Activated naive CD8-positive, alpha-beta T cell (primary cell): ENCODE data around the gene CORO7.

Experiments used
- H3K27ac Mint-ChIP-seq: one replicate; pipeline ENCODE4 v1.8.0; 2021; ENCODE audit warnings: mixed read lengths
- H3K27me3 Mint-ChIP-seq: one replicate; pipeline ENCODE4 v1.8.0; 2021; ENCODE audit warnings: mixed read lengths
- H3K36me3 Mint-ChIP-seq: one replicate; pipeline ENCODE4 v1.8.0; 2021; ENCODE audit warnings: mixed read lengths
- H3K4me1 Mint-ChIP-seq: one replicate; pipeline ENCODE4 v1.8.0; 2021; ENCODE audit warnings: low read depth, mixed read lengths
- H3K4me3 Mint-ChIP-seq: one replicate; pipeline ENCODE4 v1.8.0; 2021; ENCODE audit warnings: mild to moderate bottlenecking, mixed read lengths
- H3K9me3 Mint-ChIP-seq: one replicate; pipeline ENCODE4 v1.8.0; 2021; ENCODE audit warnings: low read depth, mixed read lengths

Gene CORO7

GRCh38 chr16:4366016-4366415, 50.4 kb downstream of the CORO7 start:
- Mint-ChIP-seq H3K36me3 (no peaks in the 10 kb centered on the region), H3K9me3 (no peaks in the 10 kb centered on the region), H3K27ac (no peak overlapping the region), H3K4me1 (peaks cover 2% of the 10 kb centered on the region), H3K27me3 (no peaks in the 10 kb centered on the region), H3K4me3 (no peak overlapping the region)

- H3K27me3 Mint-ChIP-seq: no peaks in the 10 kb centered on the region
- no peaks in the 10 kb centered on the region for H3K9me3 Mint-ChIP-seq
- H3K4me3 Mint-ChIP-seq: no peak overlapping the region
- H3K36me3 Mint-ChIP-seq: no peaks in the 10 kb centered on the region
- H3K4me1 Mint-ChIP-seq: peaks cover 2% of the 10 kb centered on the region
- no peak overlapping the region for H3K27ac Mint-ChIP-seq
Measured at GRCh38 chr16:4365615-4366014, 50.8 kb downstream of the CORO7 start.

- H3K36me3 Mint-ChIP-seq: no peaks in the 10 kb centered on the region
- H3K27ac Mint-ChIP-seq: no peak overlapping the region
- peaks cover 2% of the 10 kb centered on the region for H3K4me1 Mint-ChIP-seq
- H3K27me3 Mint-ChIP-seq: no peaks in the 10 kb centered on the region
- H3K4me3 Mint-ChIP-seq: no peak overlapping the region
- no peaks in the 10 kb centered on the region for H3K9me3 Mint-ChIP-seq
Measured at GRCh38 chr16:4365014-4365406, 51.4 kb downstream of the CORO7 start.

GRCh38 chr16:4364196-4365013, 52.0 kb downstream of the CORO7 start:
- Mint-ChIP-seq H3K36me3 (no peaks in the 10 kb centered on the region), H3K4me3 (no peak overlapping the region), H3K27me3 (no peaks in the 10 kb centered on the region), H3K9me3 (no peaks in the 10 kb centered on the region), H3K4me1 (peaks cover 2% of the 10 kb centered on the region), H3K27ac (no peak overlapping the region)

- no peak overlapping the region for H3K27ac Mint-ChIP-seq
- H3K4me1 Mint-ChIP-seq: peaks cover 1% of the 10 kb centered on the region
- no peak overlapping the region for H3K4me3 Mint-ChIP-seq
- H3K36me3 Mint-ChIP-seq: no peaks in the 10 kb centered on the region
- H3K9me3 Mint-ChIP-seq: no peaks in the 10 kb centered on the region
- no peaks in the 10 kb centered on the region for H3K27me3 Mint-ChIP-seq
Measured at GRCh38 chr16:4362476-4363135, 53.8 kb downstream of the CORO7 start.

GRCh38 chr16:4361944-4362311, 54.5 kb downstream of the CORO7 start:
- no peaks in the 10 kb centered on the region for H3K4me1 Mint-ChIP-seq
- H3K9me3 Mint-ChIP-seq: no peaks in the 10 kb centered on the region
- no peak overlapping the region for H3K4me3 Mint-ChIP-seq
- no peaks in the 10 kb centered on the region for H3K27me3 Mint-ChIP-seq
- H3K36me3 Mint-ChIP-seq: no peaks in the 10 kb centered on the region
- H3K27ac Mint-ChIP-seq: no peak overlapping the region

- Mint-ChIP-seq H3K27me3 (no peaks in the 10 kb centered on the region), H3K4me1 (no peaks in the 10 kb centered on the region), H3K4me3 (no peak overlapping the region), H3K36me3 (no peaks in the 10 kb centered on the region), H3K9me3 (no peaks in the 10 kb centered on the region), H3K27ac (no peak overlapping the region)
Measured at GRCh38 chr16:4361033-4361943, 55.1 kb downstream of the CORO7 start.

- no peaks in the 10 kb centered on the region for H3K36me3 Mint-ChIP-seq
- no peak overlapping the region for H3K4me3 Mint-ChIP-seq
- no peaks in the 10 kb centered on the region for H3K9me3 Mint-ChIP-seq
- no peaks in the 10 kb centered on the region for H3K4me1 Mint-ChIP-seq
- no peaks in the 10 kb centered on the region for H3K27me3 Mint-ChIP-seq
- no peak overlapping the region for H3K27ac Mint-ChIP-seq
Measured at GRCh38 chr16:4360538-4361021, 55.8 kb downstream of the CORO7 start.

GRCh38 chr16:4359914-4360313, 56.5 kb downstream of the CORO7 start:
- Mint-ChIP-seq H3K27ac (no peak overlapping the region), H3K4me3 (no peak overlapping the region), H3K9me3 (no peaks in the 10 kb centered on the region), H3K27me3 (no peaks in the 10 kb centered on the region), H3K4me1 (no peaks in the 10 kb centered on the region), H3K36me3 (no peaks in the 10 kb centered on the region)

- Mint-ChIP-seq H3K9me3 (no peaks in the 10 kb centered on the region), H3K4me3 (no peak overlapping the region), H3K4me1 (no peaks in the 10 kb centered on the region), H3K27ac (no peak overlapping the region), H3K36me3 (no peaks in the 10 kb centered on the region), H3K27me3 (no peaks in the 10 kb centered on the region)
Measured at GRCh38 chr16:4358831-4359561, 57.4 kb downstream of the CORO7 start.

GRCh38 chr16:4358236-4358635, 58.2 kb downstream of the CORO7 start:
- H3K36me3 Mint-ChIP-seq: no peaks in the 10 kb centered on the region
- no peak overlapping the region for H3K4me3 Mint-ChIP-seq

GRCh38 chr16:4356820-4357219, 59.6 kb downstream of the CORO7 start:
- Mint-ChIP-seq H3K9me3 (no peaks in the 10 kb centered on the region), H3K4me1 (peaks cover 1% of the 10 kb centered on the region), H3K4me3 (no peak overlapping the region), H3K27me3 (no peaks in the 10 kb centered on the region), H3K27ac (no peak overlapping the region), H3K36me3 (no peaks in the 10 kb centered on the region)

More at GRCh38 chr16:4358236-4358635, 58.2 kb downstream of the CORO7 start:
- H3K27ac Mint-ChIP-seq: no peak overlapping the region
- no peaks in the 10 kb centered on the region for H3K9me3 Mint-ChIP-seq
- H3K27me3 Mint-ChIP-seq: no peaks in the 10 kb centered on the region
- H3K4me1 Mint-ChIP-seq: no peaks in the 10 kb centered on the region

- H3K9me3 Mint-ChIP-seq: no peaks in the 10 kb centered on the region
- H3K4me1 Mint-ChIP-seq: peaks cover 10% of the 10 kb centered on the region
- H3K36me3 Mint-ChIP-seq: no peaks in the 10 kb centered on the region
- H3K4me3 Mint-ChIP-seq: no peak overlapping the region
- H3K27me3 Mint-ChIP-seq: no peaks in the 10 kb centered on the region
- peak overlapping the region; percentile 58 for H3K27ac Mint-ChIP-seq
Measured at GRCh38 chr16:4354512-4355409, 61.6 kb downstream of the CORO7 start.
